K562 (cell line): Measurements from ENCODE around the gene GSC. TPM values are rescaled to one million over a fixed set of nuclear protein-coding genes. Genes with fewer than 3 reads are reported as not detected.

Experiments
- CHD4 ChIP-seq: fragments of 200-600 bp; sonication (generic); IDR thresholded peaks from 3 replicates; pipeline ENCODE4 v1.6.1; 2012; ENCODE audit warnings: low read depth, mild to moderate bottlenecking, mixed read lengths, low read length, inconsistent platforms; ENCODE audit not compliant: insufficient read depth, insufficient replicate concordance, poor library complexity, severe bottlenecking
- GATA2 ChIP-seq: sonication (generic); formaldehyde crosslinking; IDR thresholded peaks from 2 replicates; pipeline ENCODE4 v1.4.0; 2020; ENCODE audit warnings: mild to moderate bottlenecking, missing genetic modification reagents
- MGA ChIP-seq: fragments of 450-650 bp; IDR thresholded peaks from 2 replicates; pipeline ENCODE4 v1.6.1; 2016; ENCODE audit warnings: mild to moderate bottlenecking, moderate library complexity
- POLR2H ChIP-seq: IDR thresholded peaks from 2 replicates; pipeline ENCODE4 v1.6.1; 2016; ENCODE audit warnings: missing genetic modification characterization, low read depth, mild to moderate bottlenecking, control low read depth, missing compliant biosample characterization, moderate library complexity
- PTTG1 ChIP-seq: fragments of 450-650 bp; IDR thresholded peaks from 2 replicates; pipeline ENCODE4 v1.6.1; 2016; ENCODE audit warnings: low read depth, mild to moderate bottlenecking, missing genetic modification characterization, missing compliant biosample characterization
- THAP7 ChIP-seq: fragments of 250-450 bp; sonication (Bioruptor Pico); IDR thresholded peaks from 2 replicates; pipeline ENCODE4 v1.5.0; 2021
- ZFX ChIP-seq: sonication (generic); formaldehyde crosslinking; IDR thresholded peaks from 2 replicates; pipeline ENCODE4 v1.8.0; 2022; ENCODE audit warnings: mild to moderate bottlenecking, missing genetic modification reagents, moderate library complexity
- ZNF311 ChIP-seq: fragments of 250-450 bp; sonication (Bioruptor Pico); IDR thresholded peaks from 2 replicates; pipeline ENCODE4 v1.4.0; 2020; ENCODE audit warnings: mild to moderate bottlenecking, moderate library complexity
- polyA plus RNA-seq, 8 experiments: library from polyadenylated mRNA; depleted of rRNA in 4 of 8; stranded (reverse) in 5 of 8; unstranded in 3 of 8; fragments of >200 nt; fragmentation: Nextera tagmentation in 2 of 8; fragmentation: Illumina TruSeq in 1 of 8; extraction: Ambion mirVana in 2 of 8; extraction: Trizol in 1 of 8; gene quantifications; 2 replicates each; pipeline versions ENCODE4 v1.2.1 to v1.2.3, GENCODE V29; 2011 to 2014; ENCODE audit warnings: inconsistent platforms in 1 of 8, missing spikeins in 1 of 8
- total RNA-seq, 7 experiments: library from RNA; depleted of rRNA in 6 of 7; stranded (reverse); fragments of >200 nt in 6 of 7; fragmentation: Illumina TruSeq in 2 of 7; extraction: Trizol in 2 of 7; gene quantifications; 2 replicates each; pipeline versions ENCODE4 v1.2.1 to v1.2.3, GENCODE V29; 2011 to 2021; ENCODE audit warnings: low replicate concordance in 1 of 7

GSC gene
- total and polyA plus RNA-seq, 9 of the 15 experiments (the other 6 are each of a cell fraction or from before 2014, with no cell fraction given) = not detected

GRCh38 chr14:94751321-94751720, 18.6 kb downstream of the GSC start (continued):
- no peak for TF ChIP-seq MGA
- TF ChIP-seq ZFX (CRISPR knock-in tag) = no peak
- TF ChIP-seq GATA2 (CRISPR knock-in tag) = no peak
- TF ChIP-seq POLR2H (tag) = no peak
- TF ChIP-seq CHD4 = no peak
- no peak for TF ChIP-seq THAP7 (CRISPR knock-in tag)
- TF ChIP-seq PTTG1 (tag) = no peak
- no peak for TF ChIP-seq ZNF311 (CRISPR knock-in tag)
